Ovary (tissue), 3 donors: Measurements from ENCODE around the gene GRID2IP.

Source experiments
- EP300 ChIP-seq: sonication (generic); formaldehyde crosslinking; IDR thresholded peaks from one replicate; pipeline ENCODE4 v1.6.1; 2017; ENCODE audit warnings: antibody characterized with exemption
- TF ChIP-seq, protein P1 (sequence below), 3 donors: fragments of 450-650 bp in 2 of 3; fragments of 200-600 bp in 1 of 3; IDR thresholded peaks; one replicate each; pipeline versions ENCODE4 v1.5.1 to v1.8.0; 2016 to 2022; ENCODE audit warnings: antibody characterized with exemption in 3 of 3, mild to moderate bottlenecking in 1 of 3
- donor health status: DM: no; HTN: no; CAD: no.

DNA sequence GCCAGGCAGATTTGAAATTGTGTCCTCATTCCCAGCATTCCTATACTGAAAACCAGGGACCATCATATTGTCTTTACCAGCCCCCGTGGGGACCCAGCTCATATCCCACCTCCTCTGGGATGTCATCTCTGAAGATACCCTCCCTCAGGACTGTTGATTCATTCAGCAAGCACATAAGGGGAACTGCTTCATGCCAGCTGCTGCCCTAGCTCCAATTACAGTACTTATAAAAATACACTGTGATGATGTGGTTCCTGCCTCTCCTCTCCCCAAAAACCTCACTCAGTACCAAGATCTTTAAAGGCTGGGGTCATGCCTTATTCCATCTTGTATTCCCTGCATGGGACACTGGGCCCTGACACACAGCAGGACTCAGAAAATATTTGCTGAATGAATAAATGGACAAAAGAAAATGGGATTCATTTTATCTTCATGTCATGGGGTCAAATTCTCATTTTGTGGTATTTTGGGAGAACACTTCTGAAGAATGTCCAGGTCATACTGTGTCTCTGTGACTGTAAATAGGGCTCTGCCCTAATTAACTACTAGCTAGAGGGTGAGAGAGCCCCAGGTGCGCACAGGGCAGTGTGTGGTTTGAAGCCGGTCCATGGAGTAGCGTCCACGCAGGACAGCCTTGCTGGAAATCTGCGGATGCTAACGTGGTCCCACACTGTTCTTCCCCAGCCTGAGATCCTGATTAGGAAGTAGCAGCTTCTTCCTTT is 74.5 kb downstream of the GRID2IP start:
- TF ChIP-seq, protein P1, sequence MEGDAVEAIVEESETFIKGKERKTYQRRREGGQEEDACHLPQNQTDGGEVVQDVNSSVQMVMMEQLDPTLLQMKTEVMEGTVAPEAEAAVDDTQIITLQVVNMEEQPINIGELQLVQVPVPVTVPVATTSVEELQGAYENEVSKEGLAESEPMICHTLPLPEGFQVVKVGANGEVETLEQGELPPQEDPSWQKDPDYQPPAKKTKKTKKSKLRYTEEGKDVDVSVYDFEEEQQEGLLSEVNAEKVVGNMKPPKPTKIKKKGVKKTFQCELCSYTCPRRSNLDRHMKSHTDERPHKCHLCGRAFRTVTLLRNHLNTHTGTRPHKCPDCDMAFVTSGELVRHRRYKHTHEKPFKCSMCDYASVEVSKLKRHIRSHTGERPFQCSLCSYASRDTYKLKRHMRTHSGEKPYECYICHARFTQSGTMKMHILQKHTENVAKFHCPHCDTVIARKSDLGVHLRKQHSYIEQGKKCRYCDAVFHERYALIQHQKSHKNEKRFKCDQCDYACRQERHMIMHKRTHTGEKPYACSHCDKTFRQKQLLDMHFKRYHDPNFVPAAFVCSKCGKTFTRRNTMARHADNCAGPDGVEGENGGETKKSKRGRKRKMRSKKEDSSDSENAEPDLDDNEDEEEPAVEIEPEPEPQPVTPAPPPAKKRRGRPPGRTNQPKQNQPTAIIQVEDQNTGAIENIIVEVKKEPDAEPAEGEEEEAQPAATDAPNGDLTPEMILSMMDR (IDR thresholded peaks at IDR 0.05): no peak
- TF ChIP-seq EP300: no peak
